ENCODE results near the gene SRRM3.
A peak's percentile ranks its signal among the peaks of the same experiment; 100 is the strongest.
"Not testable (repeated sequence)": the region's sequence is repeated elsewhere in the genome, so short reads cannot be mapped to it uniquely, and the experiment has no call there.

Gene SRRM3

GRCh38 chr7:76292213-76292573 lies 90.5 kb downstream of the SRRM3 start:
- H3K4me3 ChIP-seq (ENCODE audit: low read length), result peak overlapping the region; percentile 37
- peak; percentile 46 for DNase-seq (ENCODE audit: low read depth)
- no peak for TF ChIP-seq CTCF (IDR thresholded peaks at IDR 0.05; ENCODE audit: insufficient read depth, low read depth, low read length, missing control alignments)

GRCh38 chr7:76292911-76293310 lies 91.2 kb downstream of the SRRM3 start:
- not testable (repeated sequence) for H3K4me3 ChIP-seq (ENCODE audit: low read length); DNase-seq (ENCODE audit: low read depth)

GRCh38 chr7:76293407-76293901 lies 91.8 kb downstream of the SRRM3 start:
- H3K4me3 ChIP-seq (ENCODE audit: low read length), result no peak overlapping the region
- peak; percentile 60 for DNase-seq (ENCODE audit: low read depth)
- no peak for TF ChIP-seq CTCF (IDR thresholded peaks at IDR 0.05; ENCODE audit: insufficient read depth, low read depth, low read length, missing control alignments)

- peak overlapping the region; percentile 41 for H3K4me3 ChIP-seq (ENCODE audit: low read length)
- DNase-seq (ENCODE audit: low read depth), result peak; percentile 98
These were observed 92.8 kb downstream of the SRRM3 start for GRCh38 chr7:76294344-76295024.

GRCh38 chr7:76296743-76297740 lies 95.3 kb downstream of the SRRM3 start:
- peak; percentile 100 for DNase-seq (ENCODE audit: low read depth)
- peak; percentile 12 for TF ChIP-seq CTCF (IDR thresholded peaks at IDR 0.05; ENCODE audit: insufficient read depth, low read depth, low read length, missing control alignments)
- peak overlapping the region; percentile 31 for H3K4me3 ChIP-seq (ENCODE audit: low read length)

More at GRCh38 chr7:76294344-76295024, 92.8 kb downstream of the SRRM3 start:
- TF ChIP-seq CTCF (IDR thresholded peaks at IDR 0.05; ENCODE audit: insufficient read depth, low read depth, low read length, missing control alignments), result no peak

GRCh38 chr7:76300166-76300731 lies 98.6 kb downstream of the SRRM3 start:
- no peak overlapping the region for H3K4me3 ChIP-seq (ENCODE audit: low read length)
- peak; percentile 98 for DNase-seq (ENCODE audit: low read depth)
- TF ChIP-seq CTCF (IDR thresholded peaks at IDR 0.05; ENCODE audit: insufficient read depth, low read depth, low read length, missing control alignments), result no peak

GRCh38 chr7:76301000-76301399 lies 99.3 kb downstream of the SRRM3 start:
- no peak overlapping the region for H3K4me3 ChIP-seq (ENCODE audit: low read length)
- DNase-seq (ENCODE audit: low read depth), result no peak
- TF ChIP-seq CTCF (IDR thresholded peaks at IDR 0.05; ENCODE audit: insufficient read depth, low read depth, low read length, missing control alignments), result no peak
